NCI-H460 (cell line): ENCODE results near the gene DIABLO. TPM values are rescaled to one million over a fixed set of nuclear protein-coding genes. Genes with fewer than 3 reads are reported as not detected.
"Not testable (repeated sequence)": the region's sequence is repeated elsewhere in the genome, so short reads cannot be mapped to it uniquely, and the experiment has no call there.

Source experiments
- DNase-seq: peaks from one replicate; pipeline ENCODE4 v3.0.0-alpha.2; 2016; ENCODE audit warnings: low read depth; ENCODE audit errors: extremely low read depth
- polyA plus RNA-seq: library from polyadenylated mRNA; depleted of rRNA; stranded (reverse); fragments of >200 nt; gene quantifications from 2 replicates; pipeline ENCODE4 v1.2.3, GENCODE V29; 2014; cell fraction: nucleus; rRNA removed
- total RNA-seq: library from RNA; depleted of rRNA; stranded (reverse); fragments of >200 nt; shearing (Covaris generic); gene quantifications from 2 replicates; pipeline ENCODE4 v1.2.3, GENCODE V29; 2014; rRNA removed

The DIABLO gene
- 59.8 and 67.4 TPM in 2 replicates for total RNA-seq
- 57.3 and 68.2 TPM in 2 replicates for polyA plus RNA-seq

- DNase-seq, result peak; percentile 99
Observed at GRCh38 chr12:122225683-122226365, at the start of gene DIABLO. Gene DIABLO, minus strand, starts transcription at chr12:122226052. Its CDS starts 38 bp downstream, at chr12:122226014.

- no peak for DNase-seq
Observed at GRCh38 chr12:122275459-122275858, 49.6 kb upstream of the DIABLO start.

GRCh38 chr12:122266230-122266901, 40.5 kb upstream of the DIABLO start, which contains the start of gene VPS33A:
Gene VPS33A, minus strand, starts transcription at chr12:122266494. Its CDS starts 86 bp downstream, at chr12:122266408.
- DNase-seq, result peak; percentile 96

GRCh38 chr12:122265886-122266229, 40.0 kb upstream of the DIABLO start:
- DNase-seq, result peak; percentile 9

GRCh38 chr12:122265476-122265875, 39.6 kb upstream of the DIABLO start:
- DNase-seq, result no peak

- DNase-seq, result not testable (repeated sequence)
Observed at GRCh38 chr12:122260735-122261134, 34.9 kb upstream of the DIABLO start.

- not testable (repeated sequence) for DNase-seq
Observed at GRCh38 chr12:122258939-122259338, 33.1 kb upstream of the DIABLO start.

GRCh38 chr12:122258462-122258861, 32.6 kb upstream of the DIABLO start:
- not testable (repeated sequence) for DNase-seq

GRCh38 chr12:122250536-122250935, 24.7 kb upstream of the DIABLO start:
- DNase-seq, result no peak

GRCh38 chr12:122250047-122250446, 24.2 kb upstream of the DIABLO start:
- no peak for DNase-seq

- no peak for DNase-seq
Observed at GRCh38 chr12:122245553-122245952, 19.7 kb upstream of the DIABLO start.

- DNase-seq, result no peak
Observed at GRCh38 chr12:122244565-122245371, 18.9 kb upstream of the DIABLO start.

- DNase-seq, result no peak
Observed at GRCh38 chr12:122243965-122244364, 18.1 kb upstream of the DIABLO start.

GRCh38 chr12:122238861-122239260, 13.0 kb upstream of the DIABLO start:
- DNase-seq, result no peak

- no peak for DNase-seq
Observed at GRCh38 chr12:122235741-122236140, 9.9 kb upstream of the DIABLO start.

GRCh38 chr12:122232691-122233090, 6.8 kb upstream of the DIABLO start:
- DNase-seq, result no peak

GRCh38 chr12:122230798-122231197, 4.9 kb upstream of the DIABLO start:
- DNase-seq, result no peak

GRCh38 chr12:122228092-122228491, 2.2 kb upstream of the DIABLO start:
- no peak for DNase-seq

GRCh38 chr12:122227341-122227740, 1.5 kb upstream of the DIABLO start:
- DNase-seq, result no peak

- no peak for DNase-seq
Observed at GRCh38 chr12:122226366-122227125, 694 bp upstream of the DIABLO start.
